B cell (primary cell): ENCODE results near the gene HTT. TPM values are rescaled to one million over a fixed set of nuclear protein-coding genes. Genes with fewer than 3 reads are reported as not detected.

ENCODE experiments used
- ATAC-seq: fragments of 200-7000 bp; cut with Tn5 transposase; one replicate; pipeline ENCODE4 v1.10.0; 2021; ENCODE audit warnings: low read depth, mild to moderate bottlenecking, moderate number of reproducible peaks, moderate library complexity
- CTCF ChIA-PET: fragments of 350-600 bp; sonication (Branson Sonifier 250); formaldehyde crosslinking; loops from one replicate; lab custom pipeline; 2021; ENCODE audit warnings: antibody characterized with exemption, inconsistent platforms; lab: Charles Lee
- POLR2A ChIA-PET: fragments of 350-600 bp; sonication (Branson Sonifier 250); formaldehyde crosslinking; loops from one replicate; lab custom pipeline; 2021; ENCODE audit warnings: antibody characterized with exemption; lab: Charles Lee
- DNase-seq: peaks from one replicate; pipeline ENCODE4 v3.0.0; 2013
- H2AFZ ChIP-seq: 2 replicates; pipeline ENCODE4 v1.6.1; 2012; ENCODE audit warnings: mild to moderate bottlenecking, low read depth, low read length; ENCODE audit not compliant: insufficient read depth, poor library complexity, severe bottlenecking
- H3K27ac ChIP-seq, 2 donors: 1 replicate in 1 of 2; 2 replicates in 1 of 2; pipeline ENCODE4 v1.5.1; 2012 to 2013; ENCODE audit warnings: low read length in 2 of 2, mild to moderate bottlenecking in 2 of 2, moderate library complexity in 1 of 2
- H3K27me3 ChIP-seq, 4 experiments: fragments of 200-600 bp in 1 of 4; sonication (generic) in 1 of 4; replicated peaks in 1 of 4; 1 replicate in 2 of 4; 2 replicates in 2 of 4; pipeline versions ENCODE4 v1.6.1 to v1.7.0; 2013 to 2016; ENCODE audit warnings: low read length in 3 of 4, mild to moderate bottlenecking in 2 of 4, mixed read lengths in 1 of 4, moderate library complexity in 1 of 4; ENCODE audit not compliant: insufficient read depth in 4 of 4, control insufficient read depth in 3 of 4; ENCODE audit errors: control extremely low read depth in 1 of 4
- H3K36me3 ChIP-seq, 2 experiments: replicated peaks in 1 of 2; 1 replicate in 1 of 2; 2 replicates in 1 of 2; pipeline versions ENCODE4 v1.6.1 to v1.7.1; 2013; ENCODE audit warnings: low read length in 1 of 2; ENCODE audit not compliant: insufficient read depth in 2 of 2, control insufficient read depth in 1 of 2; ENCODE audit errors: control extremely low read depth in 1 of 2, extremely low read depth in 1 of 2
- H3K4me1 ChIP-seq, 2 donors: fragments of 200-600 bp in 1 of 2; sonication (generic) in 1 of 2; 1 replicate in 1 of 2; 2 replicates in 1 of 2; pipeline versions ENCODE4 v1.5.1 to v1.6.1; 2013 to 2017; ENCODE audit warnings: low read length in 2 of 2; ENCODE audit not compliant: control insufficient read depth in 2 of 2, insufficient read depth in 2 of 2
- H3K4me2 ChIP-seq: replicated peaks from 2 replicates; pipeline ENCODE3; 2012; ENCODE audit warnings: mild to moderate bottlenecking, low read depth, low read length; ENCODE audit not compliant: poor library complexity, severe bottlenecking
- H3K4me3 ChIP-seq, 5 experiments: fragments of 200-600 bp in 1 of 5; sonication (generic) in 1 of 5; 1 replicate in 3 of 5; 2 replicates in 2 of 5; pipeline versions ENCODE4 v1.5.1 to v1.7.0; 2011 to 2016; ENCODE audit warnings: low read length in 4 of 5, mild to moderate bottlenecking in 4 of 5, low read depth in 2 of 5, control low read depth in 1 of 5, moderate library complexity in 1 of 5; ENCODE audit not compliant: insufficient read depth in 1 of 5; ENCODE audit errors: control extremely low read depth in 1 of 5, extremely low read depth in 1 of 5
- H3K79me2 ChIP-seq: fragments of 200-600 bp; sonication (generic); one replicate; pipeline ENCODE4 v1.6.0; 2016; ENCODE audit warnings: low read length; ENCODE audit not compliant: control insufficient read depth, insufficient read depth
- H3K9ac ChIP-seq: fragments of 200-600 bp; sonication (generic); 2 replicates; pipeline ENCODE4 v1.6.1; 2017; ENCODE audit warnings: mild to moderate bottlenecking, low read length, moderate library complexity
- H3K9me3 ChIP-seq, 3 donors: one replicate each; pipeline versions ENCODE4 v1.6.1 to v1.7.1; 2013; ENCODE audit warnings: low read length in 2 of 3; ENCODE audit not compliant: control insufficient read depth in 2 of 3, insufficient read depth in 1 of 3; ENCODE audit errors: control extremely low read depth in 1 of 3
- H4K20me1 ChIP-seq: 2 replicates; pipeline ENCODE4 v1.6.0; 2012; ENCODE audit warnings: mild to moderate bottlenecking, low read length; ENCODE audit not compliant: insufficient read depth, control insufficient read depth, poor library complexity, severe bottlenecking
- H3K27ac Mint-ChIP-seq: one replicate; pipeline ENCODE4 v1.8.0; 2021; ENCODE audit warnings: mixed read lengths
- H3K27me3 Mint-ChIP-seq: one replicate; pipeline ENCODE4 v1.8.0; 2021; ENCODE audit warnings: mixed read lengths
- H3K4me1 Mint-ChIP-seq: one replicate; pipeline ENCODE4 v1.8.0; 2021; ENCODE audit warnings: mixed read lengths
- H3K4me3 Mint-ChIP-seq: one replicate; pipeline ENCODE4 v1.8.0; 2021; ENCODE audit warnings: mixed read lengths
- H3K9me3 Mint-ChIP-seq: one replicate; pipeline ENCODE4 v1.8.0; 2022; ENCODE audit warnings: mixed read lengths; ENCODE audit not compliant: insufficient read depth
- CTCF ChIP-seq: fragments of 200-600 bp; IDR thresholded peaks from one replicate; pipeline ENCODE4 v1.8.0; 2022; ENCODE audit warnings: antibody characterized with exemption, mild to moderate bottlenecking
- EZH2 ChIP-seq: IDR thresholded peaks from 2 replicates; pipeline ENCODE4 v1.6.1; 2012; ENCODE audit warnings: borderline replicate concordance, low read depth, mild to moderate bottlenecking, moderate library complexity, low read length; ENCODE audit not compliant: insufficient read depth, poor library complexity, severe bottlenecking
- WGBS: methylation state at CpG from one replicate; pipeline ENCODE4 v1.1.5; 2013; ENCODE audit warnings: missing lambda C conversion rate; ENCODE audit not compliant: insufficient coverage; 5-methylcytosine and 5-hydroxymethylcytosine counted together
- intact Hi-C: fragments of 100-400 bp; cut with micrococcal nuclease; formaldehyde crosslinking; loops from one replicate; pipeline ENCODE4 v1.10.0; 2022
- polyA plus RNA-seq: library from polyadenylated mRNA; depleted of rRNA; stranded (reverse); fragments of >200 nt; gene quantifications from 2 replicates; pipeline ENCODE4 v1.2.3, GENCODE V29; 2012
- total RNA-seq, 2 donors: library from RNA; stranded (reverse); fragments of 120-200 nt in 1 of 2; gene quantifications; 1 replicate in 1 of 2; 2 replicates in 1 of 2; pipeline versions ENCODE4 v1.2.3 to v1.2.4, GENCODE V29; 2013 to 2022

The HTT gene
- total and polyA plus RNA-seq, 2 donors (not counting 1 experiment from before 2014, with no cell fraction given) = 52.8 to 195 TPM

GRCh38 chr4:3096202-3096601 lies 21.7 kb downstream of the HTT start:
- no peak overlapping the region for H3K27ac Mint-ChIP-seq
- Histone ChIP-seq H3K4me1 (no peaks in the 10 kb centered on the region), H3K79me2 (peaks cover 51% of the 10 kb centered on the region), H3K9ac (no peak overlapping the region), H3K9me3 (no peaks in the 10 kb centered on the region), H3K4me3 (no peak overlapping the region), H4K20me1 (peaks cover 14% of the 10 kb centered on the region), H3K4me2 (no peak overlapping the region), H3K27ac (no peak overlapping the region), H3K36me3 (peaks cover 0 to 44% of the 10 kb centered on the region in 2 experiments), H2AFZ (no peak overlapping the region), H3K27me3 (no peaks in the 10 kb centered on the region)
- no peaks in the 10 kb centered on the region for H3K9me3 Mint-ChIP-seq
- intact Hi-C loops = no loop called here
- ChIA-PET POLR2A (no interaction called here), CTCF (interaction anchor here (0.8 kb wide), 1 partner anchor 11 kb away, joined by 4 read pairs; no protein-coding TSS in a partner anchor)
- no peaks in the 10 kb centered on the region for H3K27me3 Mint-ChIP-seq
- H3K4me3 Mint-ChIP-seq = no peak overlapping the region
- H3K4me1 Mint-ChIP-seq = peaks cover 3% of the 10 kb centered on the region
- WGBS = 95% methylated on average over 3 of the region's 3 CpGs
- ATAC-seq (no peak), DNase-seq (no peak)
- TF ChIP-seq EZH2 (no peak), CTCF (no peak)

- Histone ChIP-seq H3K36me3 (peaks cover 0 to 46% of the 10 kb centered on the region in 2 experiments), H3K4me2 (no peak overlapping the region), H2AFZ (no peak overlapping the region), H3K4me3 (no peak overlapping the region), H3K79me2 (peaks cover 50% of the 10 kb centered on the region), H3K27ac (no peak overlapping the region), H3K4me1 (no peaks in the 10 kb centered on the region), H4K20me1 (peaks cover 29% of the 10 kb centered on the region), H3K27me3 (no peaks in the 10 kb centered on the region), H3K9ac (no peak overlapping the region), H3K9me3 (no peaks in the 10 kb centered on the region)
- no peaks in the 10 kb centered on the region for H3K9me3 Mint-ChIP-seq
- no peak overlapping the region for H3K27ac Mint-ChIP-seq
- no peaks in the 10 kb centered on the region for H3K4me1 Mint-ChIP-seq
- CTCF ChIA-PET = interaction anchor here (1.1 kb wide), 1 partner anchor 15 kb away, joined by 3 read pairs; no protein-coding TSS in a partner anchor
- intact Hi-C loops = no loop called here
- DNase-seq (no peak), ATAC-seq (no peak)
- no peak overlapping the region for H3K4me3 Mint-ChIP-seq
- H3K27me3 Mint-ChIP-seq = no peaks in the 10 kb centered on the region
- POLR2A ChIA-PET = no interaction called here
- no CpG with 5 or more reads among the region's 2 CpGs for WGBS
- TF ChIP-seq CTCF (no peak), EZH2 (no peak)
Observed at GRCh38 chr4:3098346-3098745, 23.9 kb downstream of the HTT start.
